OCI-LY3 (cell line): ENCODE results near the gene MGST2.
A peak's percentile ranks its signal among the peaks of the same experiment; 100 is the strongest.

Experiments used
- H2AFZ ChIP-seq: fragments of 200-600, 300-600 bp; shearing (Covaris generic); 2 replicates; pipeline ENCODE4 v1.6.0; 2014; ENCODE audit warnings: antibody characterized with exemption, low read depth, low read length
- H3K27ac ChIP-seq: fragments of 200-600, 300-600 bp; sonication (generic); 2 replicates; pipeline ENCODE4 v1.5.1; 2014; ENCODE audit warnings: mild to moderate bottlenecking, low read length, moderate library complexity, mixed read lengths
- H3K27me3 ChIP-seq: fragments of 200-600, 300-600 bp; sonication (generic); 2 replicates; pipeline ENCODE4 v1.6.1; 2014; ENCODE audit warnings: low read depth, low read length, mixed read lengths
- H3K36me3 ChIP-seq: fragments of 200-600, 300-600 bp; sonication (generic); replicated peaks from 2 replicates; pipeline ENCODE3; 2014; ENCODE audit warnings: low read depth, low read length, mixed read lengths
- H3K4me1 ChIP-seq: fragments of 300-600, 200-600 bp; sonication (generic); 2 replicates; pipeline ENCODE4 v1.6.1; 2014; ENCODE audit warnings: low read length, mixed read lengths
- H3K4me2 ChIP-seq: fragments of 200-600, 300-600 bp; sonication (generic); 2 replicates; pipeline ENCODE4 v1.6.1; 2014; ENCODE audit warnings: low read length, mixed read lengths
- H3K4me3 ChIP-seq: fragments of 300-600, 200-600 bp; sonication (generic); 2 replicates; pipeline ENCODE4 v1.5.1; 2014; ENCODE audit warnings: antibody characterized with exemption, mild to moderate bottlenecking, low read length, moderate library complexity
- H3K79me2 ChIP-seq: fragments of 300-600, 200-600 bp; shearing (Covaris generic); 2 replicates; pipeline ENCODE4 v1.6.1; 2014; ENCODE audit warnings: mild to moderate bottlenecking, low read length, mixed read lengths
- H3K9ac ChIP-seq: fragments of 300-600, 200-600 bp; shearing (Covaris generic); 2 replicates; pipeline ENCODE4 v1.6.0; 2014; ENCODE audit warnings: mild to moderate bottlenecking, low read length, moderate library complexity
- H3K9me3 ChIP-seq: fragments of 200-600, 300-600 bp; shearing (Covaris generic); 2 replicates; pipeline ENCODE4 v1.6.1; 2014; ENCODE audit warnings: low read length, mixed read lengths; ENCODE audit not compliant: insufficient read depth
- H4K20me1 ChIP-seq: fragments of 200-600, 300-600 bp; sonication (generic); 2 replicates; pipeline ENCODE4 v1.6.1; 2016; ENCODE audit warnings: low read length, mixed read lengths; ENCODE audit not compliant: insufficient read depth
- EZH2phosphoT487 ChIP-seq: fragments of 200-600 bp; shearing (Covaris generic); IDR thresholded peaks from 2 replicates; pipeline ENCODE4 v1.6.1; 2018; ENCODE audit warnings: antibody characterized with exemption, mixed run types, low read depth
- TF ChIP-seq, protein P1 (sequence below): fragments of 200-600, 300-600 bp; sonication (generic); IDR thresholded peaks from 2 replicates; pipeline ENCODE4 v1.5.1; 2014; ENCODE audit warnings: antibody characterized with exemption, low read length, low read depth

The MGST2 gene

DNA sequence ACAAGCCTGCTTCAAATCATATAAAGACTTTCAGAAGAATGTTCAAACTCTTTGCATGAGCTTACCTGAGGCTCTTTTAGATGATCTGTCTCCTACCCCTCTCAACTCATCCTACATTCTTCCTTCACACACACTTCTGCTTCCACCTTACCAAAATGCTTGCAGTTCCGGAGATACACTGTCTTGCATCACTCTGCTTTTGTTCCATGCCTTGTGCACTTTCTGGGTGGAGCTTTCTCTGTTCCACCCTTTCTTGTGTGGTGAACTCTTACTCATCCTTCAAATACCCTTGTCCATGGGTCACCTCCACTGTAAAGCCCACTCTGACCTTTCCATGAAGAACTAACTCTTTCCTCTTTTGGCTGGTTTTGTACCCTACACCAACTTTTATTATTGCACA lies 18.4 kb upstream of the MGST2 start:
- peaks cover 23% of the 10 kb centered on the region for H3K4me1 ChIP-seq
- H4K20me1 ChIP-seq = no peaks in the 10 kb centered on the region
- no peaks in the 10 kb centered on the region for H3K79me2 ChIP-seq
- no peak overlapping the region for H2AFZ ChIP-seq
- TF ChIP-seq EZH2phosphoT487 = no peak
- TF ChIP-seq, protein P1, sequence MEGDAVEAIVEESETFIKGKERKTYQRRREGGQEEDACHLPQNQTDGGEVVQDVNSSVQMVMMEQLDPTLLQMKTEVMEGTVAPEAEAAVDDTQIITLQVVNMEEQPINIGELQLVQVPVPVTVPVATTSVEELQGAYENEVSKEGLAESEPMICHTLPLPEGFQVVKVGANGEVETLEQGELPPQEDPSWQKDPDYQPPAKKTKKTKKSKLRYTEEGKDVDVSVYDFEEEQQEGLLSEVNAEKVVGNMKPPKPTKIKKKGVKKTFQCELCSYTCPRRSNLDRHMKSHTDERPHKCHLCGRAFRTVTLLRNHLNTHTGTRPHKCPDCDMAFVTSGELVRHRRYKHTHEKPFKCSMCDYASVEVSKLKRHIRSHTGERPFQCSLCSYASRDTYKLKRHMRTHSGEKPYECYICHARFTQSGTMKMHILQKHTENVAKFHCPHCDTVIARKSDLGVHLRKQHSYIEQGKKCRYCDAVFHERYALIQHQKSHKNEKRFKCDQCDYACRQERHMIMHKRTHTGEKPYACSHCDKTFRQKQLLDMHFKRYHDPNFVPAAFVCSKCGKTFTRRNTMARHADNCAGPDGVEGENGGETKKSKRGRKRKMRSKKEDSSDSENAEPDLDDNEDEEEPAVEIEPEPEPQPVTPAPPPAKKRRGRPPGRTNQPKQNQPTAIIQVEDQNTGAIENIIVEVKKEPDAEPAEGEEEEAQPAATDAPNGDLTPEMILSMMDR = no peak
- H3K9ac ChIP-seq = no peak overlapping the region
- no peaks in the 10 kb centered on the region for H3K27me3 ChIP-seq
- H3K4me3 ChIP-seq = no peak overlapping the region
- no peaks in the 10 kb centered on the region for H3K9me3 ChIP-seq
- H3K27ac ChIP-seq = no peak overlapping the region
- no peaks in the 10 kb centered on the region for H3K36me3 ChIP-seq
- no peak overlapping the region for H3K4me2 ChIP-seq

GRCh38 chr4:139647952-139648351 lies 17.7 kb upstream of the MGST2 start:
- Histone ChIP-seq H4K20me1 (no peaks in the 10 kb centered on the region), H3K4me1 (peaks cover 16% of the 10 kb centered on the region), H3K36me3 (no peaks in the 10 kb centered on the region), H3K27me3 (no peaks in the 10 kb centered on the region), H3K4me2 (no peak overlapping the region), H3K9ac (no peak overlapping the region), H3K4me3 (no peak overlapping the region), H2AFZ (no peak overlapping the region), H3K9me3 (no peaks in the 10 kb centered on the region), H3K79me2 (no peaks in the 10 kb centered on the region), H3K27ac (no peak overlapping the region)
- TF ChIP-seq EZH2phosphoT487 = no peak
- TF ChIP-seq, protein P1 = no peak

- no peaks in the 10 kb centered on the region for H3K79me2 ChIP-seq
- H4K20me1 ChIP-seq = no peaks in the 10 kb centered on the region
- H3K27ac ChIP-seq = no peak overlapping the region
- H3K27me3 ChIP-seq = peaks cover 17% of the 10 kb centered on the region
- H3K4me3 ChIP-seq = peak overlapping the region; percentile 59
- TF ChIP-seq EZH2phosphoT487 = no peak
- TF ChIP-seq, protein P1 = peak; percentile 99
- H2AFZ ChIP-seq = peak overlapping the region; percentile 75
- H3K4me2 ChIP-seq = peak overlapping the region; percentile 73
- no peaks in the 10 kb centered on the region for H3K9me3 ChIP-seq
- peaks cover 5% of the 10 kb centered on the region for H3K4me1 ChIP-seq
- H3K36me3 ChIP-seq = no peaks in the 10 kb centered on the region
- H3K9ac ChIP-seq = peak overlapping the region; percentile 22
Observed at GRCh38 chr4:139651282-139652194, 14.1 kb upstream of the MGST2 start.

DNA sequence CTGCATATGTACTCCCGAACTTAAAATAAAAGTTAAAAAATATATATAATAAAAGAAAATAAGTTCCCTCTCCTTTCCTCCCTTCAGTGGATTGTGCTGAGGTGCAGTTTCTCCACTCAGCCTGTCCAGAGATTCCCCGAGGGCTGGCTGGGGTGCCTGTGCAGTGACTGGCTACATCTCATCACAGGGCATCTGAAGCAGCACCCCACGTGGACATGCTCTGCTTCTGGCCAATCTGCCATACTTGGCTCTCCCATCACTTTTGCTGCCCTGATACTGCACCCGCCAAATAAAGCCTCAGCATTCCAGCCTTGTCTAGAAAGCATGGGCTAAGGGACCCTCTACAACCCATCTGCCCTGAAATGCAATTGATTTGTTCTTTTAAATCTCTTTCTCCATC lies 11.1 kb upstream of the MGST2 start:
- Histone ChIP-seq H3K79me2 (no peaks in the 10 kb centered on the region), H3K9me3 (no peaks in the 10 kb centered on the region), H4K20me1 (no peaks in the 10 kb centered on the region), H3K9ac (no peak overlapping the region), H2AFZ (no peak overlapping the region), H3K4me1 (peaks cover 5% of the 10 kb centered on the region), H3K4me2 (no peak overlapping the region), H3K27ac (no peak overlapping the region), H3K27me3 (peaks cover 19% of the 10 kb centered on the region), H3K36me3 (no peaks in the 10 kb centered on the region), H3K4me3 (no peak overlapping the region)
- no peak for TF ChIP-seq EZH2phosphoT487
- TF ChIP-seq, protein P1 = no peak
